Measurements from ENCODE around the gene TAS1R3. TPM values are rescaled to one million over a fixed set of nuclear protein-coding genes. Genes with fewer than 3 reads are reported as not detected.

The TAS1R3 gene
- total RNA-seq, 1 donor from 2014 or later = under 0.01 TPM

GRCh38 chr1:1295154-1295923 is 35.7 kb upstream of the TAS1R3 start:
- DNase-seq (ENCODE audit: low read depth in 2 of 2) = no peak

- no peak for DNase-seq (ENCODE audit: low read depth in 2 of 2)
These were observed 34.7 kb upstream of the TAS1R3 start for GRCh38 chr1:1296070-1297061.

GRCh38 chr1:1297802-1298424 is 33.2 kb upstream of the TAS1R3 start:
- no peak for DNase-seq (ENCODE audit: low read depth in 2 of 2)

GRCh38 chr1:1298861-1299685 is 32.0 kb upstream of the TAS1R3 start:
- DNase-seq (ENCODE audit: low read depth in 2 of 2) = peak in 1 of 2 donors; percentile 50

- no peak for DNase-seq (ENCODE audit: low read depth in 2 of 2)
These were observed 31.3 kb upstream of the TAS1R3 start for GRCh38 chr1:1299686-1300351.

- no peak for DNase-seq (ENCODE audit: low read depth in 2 of 2)
These were observed 30.7 kb upstream of the TAS1R3 start for GRCh38 chr1:1300352-1300739.

- DNase-seq (ENCODE audit: low read depth in 2 of 2) = no peak
These were observed 29.1 kb upstream of the TAS1R3 start for GRCh38 chr1:1302006-1302430.

- DNase-seq (ENCODE audit: low read depth in 2 of 2) = no peak
These were observed 28.1 kb upstream of the TAS1R3 start for GRCh38 chr1:1302951-1303509.

- DNase-seq (ENCODE audit: low read depth in 2 of 2) = no peak
These were observed 27.3 kb upstream of the TAS1R3 start for GRCh38 chr1:1303736-1304135.

GRCh38 chr1:1304331-1305299 is 26.5 kb upstream of the TAS1R3 start:
- peak in 1 of 2 donors; percentile 53 for DNase-seq (ENCODE audit: low read depth in 2 of 2)

GRCh38 chr1:1305300-1306069 is 25.6 kb upstream of the TAS1R3 start:
- DNase-seq (ENCODE audit: low read depth in 2 of 2) = peak in 1 of 2 donors; percentile 53

GRCh38 chr1:1306070-1306660 is 24.9 kb upstream of the TAS1R3 start:
- no peak for DNase-seq (ENCODE audit: low read depth in 2 of 2)

GRCh38 chr1:1306661-1307260 is 24.3 kb upstream of the TAS1R3 start:
- no peak for DNase-seq (ENCODE audit: low read depth in 2 of 2)

GRCh38 chr1:1307261-1307922 is 23.7 kb upstream of the TAS1R3 start:
- DNase-seq (ENCODE audit: low read depth in 2 of 2) = peak in 1 of 2 donors; percentile 31

- peak; percentile 62 to 91 for DNase-seq (ENCODE audit: low read depth in 2 of 2)
These were observed 22.9 kb upstream of the TAS1R3 start, which contains the start of the genes ACAP3 and PUSL1 for GRCh38 chr1:1307923-1308755. TSS of gene ACAP3 (minus strand) at chr1:1307930. CDS start at chr1:1307815, 115 bp downstream. TSS of gene PUSL1 (plus strand) at chr1:1308597. CDS start at chr1:1308644, 47 bp downstream.

Measured in dermis microvascular lymphatic vessel endothelial cell (primary cell).